NK-92 (cell line): ENCODE data around the gene BICRAL.
"Not testable (repeated sequence)": the region's sequence is repeated elsewhere in the genome, so short reads cannot be mapped to it uniquely, and the experiment has no call there.

Source experiments
- DNase-seq: peaks from one replicate; lab custom pipeline; 2025; ENCODE audit not compliant: unreplicated experiment; lab: John Stamatoyannopoulos, UW

Gene BICRAL

DNA sequence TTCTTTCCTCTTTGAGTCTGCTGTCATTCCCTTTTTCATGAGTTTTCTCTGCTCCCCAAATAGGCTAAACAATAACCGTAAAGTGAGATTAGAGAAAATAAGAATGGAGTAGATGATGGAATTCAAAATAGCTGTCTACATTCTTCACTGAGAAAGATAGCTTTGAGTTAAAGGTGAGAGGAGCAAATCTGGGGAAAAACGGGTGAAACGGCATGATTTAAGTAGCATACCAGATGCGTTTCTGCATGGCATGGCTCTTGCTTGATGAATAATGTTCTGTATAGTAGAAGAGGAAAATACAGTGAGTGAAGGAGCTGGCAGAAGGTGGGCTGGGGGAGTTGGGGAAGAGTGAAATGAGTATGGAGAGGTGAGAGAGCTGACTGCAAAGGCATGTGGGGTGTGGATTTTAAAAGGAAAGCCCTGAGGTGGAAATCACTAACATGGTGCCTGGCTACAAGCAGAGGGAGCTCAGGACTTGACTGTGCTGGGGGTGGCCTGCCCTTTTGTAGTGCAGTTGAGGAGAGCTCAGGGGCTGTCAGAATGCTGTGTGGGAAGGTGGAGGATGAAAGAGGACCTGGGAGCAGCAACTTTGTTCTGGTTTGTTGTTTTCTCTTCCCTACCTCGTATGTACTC, 8.8 kb downstream of the BICRAL start:
- DNase-seq, result no peak

DNA sequence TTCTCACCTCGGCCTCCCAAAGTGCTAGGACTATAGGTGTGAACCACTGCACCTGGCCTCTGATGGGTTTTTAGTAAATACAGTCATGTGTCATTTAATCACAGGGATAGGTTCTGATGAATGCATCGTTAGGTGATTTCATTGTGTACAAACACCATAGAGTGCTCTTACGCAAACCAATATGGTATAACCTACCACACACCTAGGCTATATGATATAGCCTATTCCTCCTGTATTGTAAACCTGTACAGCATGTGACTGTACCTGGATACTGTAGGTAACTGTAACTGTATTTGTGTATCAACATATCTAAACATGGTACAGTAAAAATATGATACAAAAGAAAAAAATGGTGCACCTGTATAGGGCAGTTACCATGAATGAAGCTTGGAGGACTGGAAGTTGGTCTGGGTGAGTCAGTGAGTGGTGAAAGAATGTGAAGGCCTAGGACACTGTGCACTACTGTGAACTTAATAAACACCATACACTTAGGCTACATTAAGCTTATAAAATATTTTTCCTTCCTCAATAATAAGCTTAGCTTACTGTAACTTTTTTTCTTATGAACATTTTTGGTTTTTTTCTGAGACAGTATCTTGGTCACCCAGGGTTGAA, 10.0 kb downstream of the BICRAL start:
- no peak for DNase-seq

DNA sequence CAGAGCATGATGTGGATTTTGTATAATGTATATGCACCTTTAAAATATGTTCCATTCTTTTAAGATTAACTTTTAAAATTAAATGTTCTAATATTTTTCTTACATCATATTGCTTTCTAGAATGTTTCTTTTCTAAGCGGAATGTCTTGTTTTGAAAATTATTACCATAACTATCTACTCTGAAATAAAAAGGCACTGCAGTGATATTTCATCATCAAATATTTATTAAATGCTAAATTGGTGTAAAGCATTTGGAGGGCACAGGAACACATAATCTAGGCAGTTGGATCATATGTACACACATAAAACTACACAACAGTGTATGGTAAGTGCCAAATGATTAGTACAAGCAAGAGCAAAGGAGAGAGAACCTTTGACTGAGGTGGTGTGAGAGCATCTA, 13.8 kb downstream of the BICRAL start:
- no peak for DNase-seq

DNA sequence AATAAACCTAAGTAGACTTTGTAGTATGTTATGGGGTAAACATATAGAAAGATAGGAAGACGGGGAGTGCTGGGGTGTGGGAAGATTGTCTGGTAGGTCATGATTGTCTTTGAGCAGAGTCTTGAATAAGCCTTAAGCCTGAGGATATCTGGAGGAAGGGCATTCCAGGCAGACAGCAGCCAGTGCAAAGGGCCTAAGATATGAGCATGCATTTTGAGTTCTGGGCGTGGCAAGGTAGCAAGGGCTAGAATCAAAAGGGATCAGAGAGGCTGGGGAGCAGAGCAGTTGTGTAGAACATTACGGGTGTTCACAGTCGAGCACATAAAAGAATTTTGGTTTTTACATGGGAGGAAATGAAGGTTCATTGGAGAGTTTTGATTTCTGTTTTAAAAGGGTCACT, 14.3 kb downstream of the BICRAL start:
- no peak for DNase-seq

DNA sequence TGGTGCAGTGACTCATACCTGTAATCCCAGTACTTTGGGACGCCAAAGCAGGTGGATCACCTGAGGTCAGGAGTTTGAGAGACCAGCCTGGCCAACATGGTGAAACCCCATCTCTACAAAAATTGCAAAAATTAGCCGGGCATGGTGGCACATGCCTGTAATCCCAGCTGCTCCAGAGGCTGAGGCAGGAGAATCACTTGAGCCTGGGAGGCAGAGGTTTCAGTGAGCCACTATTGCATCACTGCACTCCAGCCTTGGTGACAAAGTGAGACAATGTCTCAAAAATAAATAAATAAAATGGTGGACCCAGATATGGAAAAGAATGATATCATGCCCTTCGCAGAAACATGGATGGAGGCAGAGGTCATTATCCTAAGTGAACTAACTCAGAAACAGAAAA, 15.8 kb downstream of the BICRAL start:
- DNase-seq, result not testable (repeated sequence)

DNA sequence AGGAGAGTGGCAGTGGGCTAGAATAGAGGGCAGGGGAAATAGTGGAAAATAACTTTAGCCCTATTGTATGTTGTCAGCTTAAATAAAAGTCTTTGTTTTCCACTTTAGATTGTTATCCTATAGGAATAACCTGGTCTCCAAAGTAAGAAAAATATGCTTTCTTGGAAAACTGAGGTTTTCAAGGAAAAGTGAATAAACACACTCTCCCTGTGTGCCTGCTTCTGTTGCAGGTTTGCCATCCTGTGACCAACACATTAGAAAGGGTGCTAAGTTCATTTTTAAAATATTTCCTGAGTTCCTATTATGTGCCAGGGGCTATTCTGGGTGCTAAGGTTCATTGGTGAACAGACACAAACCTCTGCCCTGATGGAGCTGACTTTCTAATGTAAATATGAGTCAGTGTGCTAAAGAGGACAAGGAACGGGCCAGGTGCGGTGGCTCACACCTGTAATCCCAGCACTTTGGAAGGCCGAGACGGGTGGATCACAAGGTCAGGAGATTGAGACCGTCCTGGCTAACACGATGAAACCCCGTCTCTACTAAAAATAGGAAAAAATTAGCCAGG, 23.5 kb downstream of the BICRAL start:
- no peak for DNase-seq

DNA sequence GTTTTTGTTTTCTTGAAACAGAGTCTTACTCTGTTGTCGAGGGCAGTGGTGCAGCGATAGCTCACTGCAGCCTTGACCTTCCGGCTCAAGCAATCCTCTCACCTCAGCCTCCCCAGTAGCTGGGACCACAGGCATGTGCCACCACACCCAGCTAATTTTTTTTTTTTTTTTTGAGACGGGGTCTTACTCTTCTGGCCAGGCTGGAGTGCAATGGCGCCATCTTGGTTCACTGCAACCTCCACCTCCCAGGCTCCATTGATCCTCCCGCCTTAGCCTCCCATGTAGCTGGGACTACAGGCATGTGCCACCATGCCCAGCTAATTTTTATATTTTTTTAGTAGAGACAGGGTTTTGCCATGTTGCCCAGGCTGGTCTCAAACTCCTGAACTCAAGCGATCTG, 24.5 kb downstream of the BICRAL start:
- DNase-seq, result not testable (repeated sequence)

DNA sequence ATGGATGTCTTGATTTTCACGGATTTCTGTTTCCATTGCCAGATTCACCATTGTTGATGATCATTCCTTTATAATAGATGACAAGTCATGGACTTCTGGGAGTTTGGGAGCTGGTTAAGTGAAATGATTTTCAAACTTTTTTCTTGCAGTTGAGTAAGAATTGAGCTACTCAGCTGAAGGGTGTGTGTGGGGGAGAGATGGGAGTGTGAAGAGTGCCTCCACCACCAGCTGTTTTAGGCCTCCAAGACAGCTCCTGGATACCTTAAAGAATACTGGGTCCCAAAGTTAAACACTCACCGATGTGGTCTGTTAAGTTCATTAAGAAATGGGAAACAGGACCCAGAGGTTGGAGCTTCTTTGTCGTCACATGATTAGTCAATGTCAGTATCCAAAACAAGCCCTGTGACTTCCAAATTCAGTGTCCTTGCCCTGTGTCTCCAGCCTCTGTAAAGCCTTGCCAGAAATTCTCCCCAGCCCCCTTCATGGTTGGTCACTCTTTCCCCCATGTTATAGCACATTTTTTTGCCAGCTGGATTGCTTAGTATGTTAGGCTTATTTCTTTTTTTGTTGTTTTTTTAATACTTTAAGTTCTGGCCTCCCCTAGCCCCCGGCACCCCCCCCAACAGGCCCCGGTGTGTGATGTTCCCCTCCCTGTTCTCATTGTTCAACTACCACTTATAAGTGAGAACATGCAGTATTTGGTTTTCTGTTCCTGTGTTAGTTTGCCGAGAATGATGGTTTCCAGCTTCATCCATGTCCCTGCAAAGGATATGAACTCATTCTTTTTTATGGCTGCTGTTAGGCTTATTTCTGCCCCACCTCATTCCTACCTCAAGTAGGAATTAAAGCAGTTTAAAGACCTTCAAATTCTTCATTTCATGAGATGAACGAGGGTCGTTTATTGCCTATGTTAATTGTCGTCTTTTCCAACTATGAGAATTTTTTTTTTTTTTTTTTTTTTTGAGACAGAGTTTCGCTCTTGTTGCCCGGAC, 26.9 kb downstream of the BICRAL start:
- DNase-seq, result no peak

DNA sequence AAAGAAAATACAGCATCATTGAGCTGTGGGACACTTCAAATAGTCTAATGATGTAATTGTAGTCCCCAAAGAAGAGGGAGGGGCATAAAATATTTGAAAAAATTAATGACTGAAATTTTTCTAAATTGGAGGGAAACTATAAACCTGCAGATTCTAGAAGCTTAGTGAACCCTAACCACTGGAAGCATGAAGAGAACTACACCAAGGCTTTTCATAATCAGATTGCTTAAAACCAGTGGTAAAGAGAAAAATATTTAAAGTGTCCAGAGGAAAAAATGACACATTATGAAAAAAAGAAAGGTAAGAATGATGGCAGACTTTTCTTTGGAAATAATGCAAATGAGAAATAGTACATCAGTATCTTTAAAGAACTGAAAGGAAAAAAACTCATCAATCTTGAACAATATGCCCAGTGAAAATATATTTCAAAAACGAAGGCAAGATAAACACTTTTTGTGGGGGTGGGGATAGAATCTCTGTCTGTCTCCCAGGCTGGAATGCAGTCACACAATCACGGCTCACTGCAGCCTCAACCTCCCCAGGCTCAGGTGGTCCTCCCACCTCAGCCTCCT, 31.3 kb downstream of the BICRAL start:
- DNase-seq, result no peak

DNA sequence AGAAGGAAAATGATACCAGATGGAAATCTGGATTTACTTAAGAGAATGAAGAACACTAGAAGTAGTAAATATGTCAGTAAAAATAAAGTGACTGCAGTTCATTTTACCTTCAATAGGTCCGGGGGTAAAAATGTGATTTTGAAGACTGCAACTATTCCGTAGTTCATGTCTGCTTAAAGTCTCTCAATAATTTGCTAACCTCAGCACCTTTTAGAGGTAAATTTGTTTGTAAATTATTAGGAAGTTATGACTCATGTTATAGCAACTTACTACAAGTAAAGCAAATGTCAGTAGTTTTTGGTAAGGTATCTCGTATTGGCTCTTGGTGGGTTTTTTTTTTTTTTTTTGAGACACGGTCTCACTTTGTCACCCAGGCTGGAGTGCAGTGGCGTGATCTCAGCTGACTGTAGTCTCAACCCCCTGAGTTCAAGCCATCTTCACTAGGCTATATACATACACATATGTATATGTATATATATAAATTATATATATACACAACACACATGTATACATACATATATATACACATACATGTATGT, 32.1 kb downstream of the BICRAL start:
- DNase-seq, result no peak

DNA sequence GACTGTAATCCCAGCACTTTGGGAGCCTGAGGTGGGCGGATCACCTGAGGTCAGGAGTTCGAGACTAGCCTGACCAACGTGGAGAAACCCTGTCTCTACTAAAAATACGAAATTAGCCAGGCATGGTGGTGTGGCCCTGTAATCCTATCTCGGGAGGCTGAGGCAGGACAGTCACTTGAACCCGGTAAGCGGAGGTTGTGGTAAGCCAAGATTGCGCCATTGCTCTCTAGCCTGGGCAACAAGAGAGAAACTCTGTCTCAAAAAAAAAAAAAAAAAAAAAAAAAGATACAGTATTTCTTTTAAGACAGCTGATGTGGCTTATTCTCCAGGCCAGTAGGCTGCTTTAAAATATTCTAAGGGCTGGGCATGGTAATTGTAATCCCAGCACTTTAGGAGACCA, 33.9 kb downstream of the BICRAL start:
- DNase-seq, result not testable (repeated sequence)

DNA sequence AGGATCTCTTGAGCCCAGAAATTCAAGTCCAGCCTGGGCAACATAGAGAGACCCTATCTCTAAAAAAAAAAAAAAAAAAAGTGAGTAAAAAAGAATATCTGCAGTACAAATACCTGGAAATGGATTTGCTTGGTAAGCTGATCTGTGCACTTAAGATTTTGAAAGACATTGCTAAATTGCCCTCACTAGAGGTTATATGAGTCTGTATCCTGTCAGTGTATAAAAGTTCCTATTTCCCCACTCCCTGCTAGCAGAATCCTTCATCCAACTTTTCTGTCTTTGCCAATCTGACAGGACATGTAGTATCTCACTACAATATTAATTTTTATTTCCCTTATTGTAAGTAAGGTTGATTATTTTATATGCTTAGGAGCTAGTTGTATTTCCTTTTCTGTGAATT, 36.1 kb downstream of the BICRAL start:
- no peak for DNase-seq

DNA sequence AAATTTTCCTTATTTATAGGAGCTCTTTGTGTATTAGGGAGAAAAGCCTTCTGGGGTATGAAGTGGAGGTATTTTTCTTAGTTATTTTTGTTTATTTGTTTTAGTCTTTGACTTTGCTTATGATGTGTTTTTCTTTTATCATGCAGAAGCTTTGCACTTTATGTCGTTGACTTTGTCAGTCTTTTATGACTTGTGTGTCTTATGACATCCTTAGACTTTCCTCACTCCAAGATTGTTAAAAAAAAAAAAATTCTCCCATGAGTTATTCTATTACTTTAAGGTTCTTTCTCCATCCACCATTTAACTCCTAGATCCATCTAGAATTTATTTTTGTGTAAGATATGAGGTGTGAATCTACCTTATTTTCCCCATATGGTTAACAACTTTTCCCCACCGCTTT, 36.6 kb downstream of the BICRAL start:
- DNase-seq, result no peak

DNA sequence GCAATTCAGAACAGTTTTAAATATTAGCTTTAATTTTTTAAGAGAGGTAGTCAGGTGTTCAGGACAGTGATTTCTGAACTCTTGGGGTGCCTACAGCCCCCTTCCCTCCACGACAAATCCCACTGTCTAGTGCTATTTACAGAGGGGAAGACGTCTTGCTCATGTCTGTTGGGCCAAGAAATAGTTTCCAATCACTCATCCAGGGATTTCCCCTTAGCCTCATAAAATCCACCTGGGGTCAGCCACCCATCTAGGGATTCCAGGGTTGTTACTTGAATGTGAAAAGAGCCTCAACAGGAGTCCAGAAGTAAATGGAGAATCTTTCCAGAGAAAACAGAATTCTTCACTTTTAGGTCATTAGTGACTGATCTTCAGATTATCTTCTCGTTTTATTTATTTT, 37.0 kb downstream of the BICRAL start:
- DNase-seq, result no peak

DNA sequence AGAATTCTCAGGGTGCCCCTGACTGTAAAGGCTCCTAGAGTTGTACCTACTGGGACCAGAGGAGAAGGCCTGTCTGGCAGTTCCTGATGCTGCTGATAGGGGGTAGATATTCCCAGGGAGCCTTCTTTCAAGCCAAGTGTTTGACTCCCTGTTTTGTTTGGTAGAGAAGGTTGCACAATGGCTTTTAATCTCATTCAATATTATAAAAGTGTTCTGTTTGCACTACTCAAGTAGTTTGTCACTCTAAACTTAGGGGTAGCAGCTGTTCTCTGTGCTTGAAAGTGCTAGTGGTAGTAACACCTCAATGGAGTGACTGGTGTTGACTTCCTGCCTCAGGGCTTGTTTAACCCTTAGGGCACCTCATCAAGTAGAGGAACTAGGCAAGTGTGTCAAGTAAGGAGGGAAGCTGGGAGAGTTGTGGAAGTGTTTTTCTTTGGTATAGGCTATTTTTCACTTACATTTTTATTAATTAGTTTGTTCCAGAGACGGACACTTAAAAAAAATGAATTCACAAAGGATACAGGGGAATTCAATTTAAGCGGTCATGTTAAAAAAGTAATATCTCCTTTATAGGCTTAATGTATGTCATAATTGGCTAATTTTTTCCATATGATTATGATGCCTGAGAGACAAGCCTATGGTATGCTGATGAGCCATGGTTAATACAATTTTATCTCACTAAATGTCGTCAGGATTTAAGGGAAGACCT, 38.1 kb downstream of the BICRAL start:
- DNase-seq, result no peak

DNA sequence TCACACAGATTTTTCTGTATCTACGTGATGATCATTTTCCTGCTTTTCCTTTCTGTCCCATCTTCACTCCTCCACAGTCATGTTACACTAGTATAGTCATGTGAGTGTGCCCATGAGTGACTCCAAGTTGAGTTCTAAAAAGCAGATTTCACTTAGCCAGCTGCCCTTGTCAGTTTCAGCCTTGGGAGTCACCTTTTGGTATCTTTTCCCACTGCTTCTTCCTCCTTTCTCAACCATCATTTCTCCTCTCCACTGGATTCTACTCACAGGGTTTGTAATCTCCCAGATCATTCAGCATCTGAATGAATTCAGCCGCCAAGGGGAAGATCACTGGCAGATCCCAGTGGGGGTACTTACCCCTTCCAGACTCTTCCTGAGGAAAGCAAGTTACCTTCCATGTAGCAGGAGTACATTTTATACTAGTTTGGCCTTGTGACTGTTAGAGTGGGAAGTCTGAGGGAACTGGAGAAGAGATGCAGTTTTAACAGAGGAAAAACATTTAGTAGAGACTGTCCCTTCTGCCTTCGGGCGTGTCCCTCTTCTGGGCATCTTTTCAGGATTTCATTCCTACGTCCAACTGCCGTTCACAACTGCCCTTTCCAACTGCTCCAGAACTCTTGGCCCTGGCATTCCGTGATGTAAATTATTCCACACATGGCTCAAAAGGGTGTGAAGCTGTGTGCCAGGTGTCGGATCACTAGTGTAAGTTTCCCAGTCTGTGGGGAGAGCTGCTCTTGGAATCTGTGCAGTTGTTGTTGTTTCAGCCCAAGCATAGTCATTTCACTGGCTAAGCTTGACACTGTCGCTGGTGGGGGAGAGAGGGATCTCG, 38.9 kb downstream of the BICRAL start:
- DNase-seq, result no peak

DNA sequence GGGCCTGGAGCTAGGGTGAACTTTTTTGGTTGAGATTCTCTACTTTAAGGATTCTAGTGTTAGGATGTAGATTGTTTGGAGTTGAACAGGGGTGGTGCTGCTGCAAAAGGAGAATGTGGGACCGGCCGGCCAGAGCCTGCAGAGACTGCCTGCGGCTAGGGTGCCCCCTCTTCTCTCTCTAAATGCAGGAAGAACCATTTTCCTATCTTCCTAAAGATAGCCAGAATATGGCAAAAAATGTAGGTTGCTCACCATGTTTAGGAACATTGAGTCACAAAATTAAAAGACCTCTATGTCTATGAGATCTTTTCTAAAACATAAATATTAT, 39.5 kb downstream of the BICRAL start:
- DNase-seq, result no peak

DNA sequence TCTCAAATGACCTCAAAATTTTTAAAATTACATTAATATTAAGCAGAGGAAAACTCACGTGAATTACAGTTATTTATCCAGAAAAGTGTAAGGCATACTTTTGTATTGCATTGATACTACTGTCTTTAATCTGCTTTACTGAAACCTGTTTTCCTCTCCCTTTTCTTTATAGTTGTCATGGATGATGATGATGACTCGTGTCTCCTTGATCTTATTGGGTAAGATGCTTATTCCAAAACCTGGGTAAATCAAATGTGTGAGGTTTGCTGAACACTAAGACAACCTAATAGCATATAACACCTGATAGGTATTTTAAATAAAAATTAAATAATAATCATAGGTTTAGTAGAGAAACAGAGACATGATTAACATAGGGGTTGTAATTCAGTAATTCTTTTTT, 40.0 kb downstream of the BICRAL start:
- DNase-seq, result no peak

DNA sequence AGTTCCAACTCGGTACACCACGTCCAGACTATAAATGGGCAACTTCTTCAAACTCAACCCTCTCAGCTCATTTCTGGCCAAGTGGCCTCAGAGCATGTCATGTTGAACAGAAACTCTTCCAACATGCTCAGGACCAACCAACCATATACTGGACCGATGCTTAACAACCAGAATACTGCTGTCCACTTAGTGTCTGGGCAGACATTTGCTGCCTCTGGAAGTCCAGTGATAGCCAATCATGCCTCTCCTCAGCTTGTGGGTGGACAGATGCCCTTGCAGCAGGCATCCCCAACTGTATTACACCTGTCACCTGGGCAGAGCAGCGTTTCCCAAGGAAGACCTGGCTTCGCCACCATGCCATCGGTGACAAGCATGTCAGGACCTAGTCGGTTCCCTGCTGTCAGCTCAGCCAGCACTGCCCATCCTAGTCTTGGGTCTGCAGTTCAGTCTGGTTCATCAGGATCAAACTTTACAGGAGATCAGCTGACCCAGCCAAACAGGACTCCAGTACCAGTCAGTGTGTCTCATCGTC, 47.8 kb downstream of the BICRAL start:
- DNase-seq, result no peak
